ENCODE measurements around the gene ELF1.
"Not testable (repeated sequence)": the region's sequence is repeated elsewhere in the genome, so short reads cannot be mapped to it uniquely, and the experiment has no call there.

ELF1 gene

DNA sequence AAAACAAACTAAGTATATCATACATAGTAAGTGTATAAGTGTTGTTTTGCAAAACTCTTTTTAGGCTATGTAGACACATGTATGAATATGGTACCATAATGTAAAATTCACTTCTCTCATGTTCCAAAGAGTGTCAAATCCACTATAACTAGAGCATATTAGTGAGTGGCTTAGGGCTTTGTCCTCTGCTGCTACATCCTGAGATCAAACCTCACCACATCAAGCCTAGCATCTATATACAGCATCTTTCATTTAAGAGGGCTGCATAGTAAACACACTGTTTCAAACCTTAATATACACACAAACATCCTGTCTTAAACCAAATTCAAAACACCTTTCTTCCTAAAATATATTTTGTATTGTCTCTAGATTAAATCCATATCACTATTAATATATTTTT, 38.7 kb downstream of the ELF1 start:
- TF ChIP-seq, protein P1, sequence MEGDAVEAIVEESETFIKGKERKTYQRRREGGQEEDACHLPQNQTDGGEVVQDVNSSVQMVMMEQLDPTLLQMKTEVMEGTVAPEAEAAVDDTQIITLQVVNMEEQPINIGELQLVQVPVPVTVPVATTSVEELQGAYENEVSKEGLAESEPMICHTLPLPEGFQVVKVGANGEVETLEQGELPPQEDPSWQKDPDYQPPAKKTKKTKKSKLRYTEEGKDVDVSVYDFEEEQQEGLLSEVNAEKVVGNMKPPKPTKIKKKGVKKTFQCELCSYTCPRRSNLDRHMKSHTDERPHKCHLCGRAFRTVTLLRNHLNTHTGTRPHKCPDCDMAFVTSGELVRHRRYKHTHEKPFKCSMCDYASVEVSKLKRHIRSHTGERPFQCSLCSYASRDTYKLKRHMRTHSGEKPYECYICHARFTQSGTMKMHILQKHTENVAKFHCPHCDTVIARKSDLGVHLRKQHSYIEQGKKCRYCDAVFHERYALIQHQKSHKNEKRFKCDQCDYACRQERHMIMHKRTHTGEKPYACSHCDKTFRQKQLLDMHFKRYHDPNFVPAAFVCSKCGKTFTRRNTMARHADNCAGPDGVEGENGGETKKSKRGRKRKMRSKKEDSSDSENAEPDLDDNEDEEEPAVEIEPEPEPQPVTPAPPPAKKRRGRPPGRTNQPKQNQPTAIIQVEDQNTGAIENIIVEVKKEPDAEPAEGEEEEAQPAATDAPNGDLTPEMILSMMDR (conservative IDR thresholded peaks at IDR 0.05; ENCODE audit: low read depth, low read length) = no peak
- H3K4me3 ChIP-seq (ENCODE audit: low read length) = no peak overlapping the region
- no peak for DNase-seq (ENCODE audit: low read depth)

DNA sequence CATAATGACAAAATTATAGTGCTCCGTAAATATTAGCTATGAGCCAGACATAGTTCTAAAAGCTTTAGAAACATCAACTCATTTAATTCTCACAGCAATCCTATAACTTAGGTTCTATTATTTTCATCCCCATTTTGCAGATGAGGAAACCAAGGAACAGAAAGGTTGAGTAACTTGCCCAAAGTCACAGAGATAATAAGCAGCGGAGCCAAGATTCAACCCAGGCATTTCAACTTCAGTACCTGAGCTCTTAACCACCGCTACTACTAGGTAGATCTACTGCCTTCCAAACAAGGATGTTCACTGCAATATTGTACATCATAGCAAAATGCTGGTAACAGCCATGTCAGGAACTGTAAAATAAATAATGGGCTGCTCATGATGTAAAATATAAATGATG, 39.9 kb downstream of the ELF1 start:
- DNase-seq (ENCODE audit: low read depth) = no peak
- TF ChIP-seq, protein P1 (conservative IDR thresholded peaks at IDR 0.05; ENCODE audit: low read depth, low read length) = no peak
- no peak overlapping the region for H3K4me3 ChIP-seq (ENCODE audit: low read length)

DNA sequence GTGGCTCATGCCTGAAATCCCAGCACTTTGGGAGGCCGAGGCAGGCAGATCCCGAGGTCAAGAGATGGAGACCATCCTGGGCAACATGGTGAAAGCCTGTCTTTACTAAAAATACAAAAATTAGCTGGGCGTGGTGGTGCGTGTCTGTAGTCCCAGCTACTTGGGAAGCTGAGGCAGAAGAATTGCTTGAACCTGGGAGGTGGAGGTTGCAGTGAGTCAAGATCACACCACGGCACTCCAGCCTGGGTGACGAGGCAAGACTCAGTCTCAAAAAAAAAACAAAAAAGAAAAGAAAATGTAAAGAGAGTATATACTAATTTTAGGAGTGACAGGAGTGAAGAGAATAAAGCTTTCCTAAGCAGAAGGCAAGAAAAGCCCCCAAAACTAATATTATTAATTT, 41.0 kb downstream of the ELF1 start:
- H3K4me3 ChIP-seq (ENCODE audit: low read length); DNase-seq (ENCODE audit: low read depth): not testable (repeated sequence)

DNA sequence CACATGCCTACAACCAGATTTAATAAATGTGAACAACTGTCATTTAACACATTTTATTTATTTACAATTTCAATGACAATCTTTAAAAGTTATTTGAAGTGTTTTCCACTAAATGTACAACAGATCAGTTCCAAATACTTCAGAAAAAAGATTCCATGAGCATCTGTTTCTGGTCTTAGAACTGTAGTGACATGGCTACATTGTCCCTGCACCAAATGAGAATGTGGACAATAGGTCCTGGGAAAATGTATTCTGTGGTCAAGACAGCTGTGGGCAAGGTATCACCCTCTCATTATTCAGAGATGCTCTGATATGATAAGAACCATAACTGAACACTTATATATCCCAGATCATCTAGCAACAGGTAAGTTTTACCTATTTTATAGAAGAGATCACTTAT, 43.7 kb downstream of the ELF1 start:
- H3K4me3 ChIP-seq (ENCODE audit: low read length) = no peak overlapping the region

DNA sequence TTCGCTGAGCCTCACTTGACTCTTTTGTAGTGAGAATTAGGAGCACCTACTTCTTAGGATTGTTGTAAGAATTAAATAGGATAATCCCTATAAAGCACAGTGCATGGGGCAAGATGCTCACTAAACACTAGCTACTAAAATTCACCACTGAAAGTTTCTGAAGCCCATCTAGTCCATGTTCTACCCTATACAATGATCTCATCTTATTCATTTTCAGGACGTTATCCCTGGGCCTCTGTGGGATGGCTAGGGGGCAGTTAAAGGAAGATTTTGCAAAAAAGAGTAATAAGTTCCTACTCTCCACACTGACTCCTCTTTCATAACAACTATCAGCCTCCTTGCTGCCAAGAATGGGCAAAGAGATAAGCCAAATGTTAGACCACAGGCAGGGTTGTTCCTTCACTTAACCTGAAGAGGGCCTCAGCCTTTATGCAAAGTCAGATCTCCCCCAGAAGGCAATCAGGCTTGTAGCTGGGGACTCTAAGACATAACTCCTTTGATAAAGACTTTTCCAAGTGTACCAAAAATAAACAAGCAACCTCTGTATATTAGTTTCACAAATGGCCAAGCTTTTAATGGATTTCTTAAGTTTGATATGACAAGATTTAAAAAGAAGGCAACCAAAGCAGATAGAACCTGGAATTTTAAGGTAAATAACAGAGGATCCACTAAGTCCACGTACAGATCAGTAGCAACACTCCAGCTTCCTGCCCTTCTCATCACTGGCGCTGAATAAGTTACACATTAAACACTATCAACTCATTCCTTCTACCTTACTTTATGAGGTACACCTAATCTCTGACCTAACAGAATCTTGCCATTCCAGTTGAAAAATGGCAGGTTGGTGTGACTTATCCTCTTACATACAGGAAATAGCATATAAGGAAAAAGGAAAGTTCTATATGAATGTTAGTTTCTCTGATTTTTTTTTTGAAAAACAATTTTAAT, 44.4 kb downstream of the ELF1 start:
- no peak for DNase-seq (ENCODE audit: low read depth)
- TF ChIP-seq, protein P1 (conservative IDR thresholded peaks at IDR 0.05; ENCODE audit: low read depth, low read length) = peak; percentile 59

More for the DNA sequence above, 43.7 kb downstream of the ELF1 start:
- TF ChIP-seq, protein P1 (conservative IDR thresholded peaks at IDR 0.05; ENCODE audit: low read depth, low read length) = no peak
- DNase-seq (ENCODE audit: low read depth) = no peak

DNA sequence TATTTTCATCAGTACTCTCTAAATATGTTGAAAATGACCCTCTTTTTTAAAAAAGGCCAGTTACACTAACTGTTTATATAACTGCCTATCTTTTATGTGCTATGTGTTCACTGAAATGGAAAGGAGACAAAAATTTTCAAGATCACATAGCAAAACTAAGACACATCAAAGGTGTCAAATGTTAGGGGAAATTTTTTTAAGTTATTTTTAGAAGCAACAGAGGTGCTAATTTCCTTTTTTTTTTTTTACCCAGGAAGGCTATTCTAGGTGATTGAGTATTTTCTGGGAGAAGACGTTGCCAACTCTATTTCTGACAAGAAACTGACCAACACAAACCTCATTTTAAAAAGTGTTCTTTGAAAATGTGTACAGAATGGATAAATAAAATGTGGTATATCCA, 45.7 kb downstream of the ELF1 start:
- DNase-seq (ENCODE audit: low read depth) = no peak
- no peak overlapping the region for H3K4me3 ChIP-seq (ENCODE audit: low read length)
- TF ChIP-seq, protein P1 (conservative IDR thresholded peaks at IDR 0.05; ENCODE audit: low read depth, low read length) = no peak

More for the DNA sequence above, 44.4 kb downstream of the ELF1 start:
- no peak overlapping the region for H3K4me3 ChIP-seq (ENCODE audit: low read length)

DNA sequence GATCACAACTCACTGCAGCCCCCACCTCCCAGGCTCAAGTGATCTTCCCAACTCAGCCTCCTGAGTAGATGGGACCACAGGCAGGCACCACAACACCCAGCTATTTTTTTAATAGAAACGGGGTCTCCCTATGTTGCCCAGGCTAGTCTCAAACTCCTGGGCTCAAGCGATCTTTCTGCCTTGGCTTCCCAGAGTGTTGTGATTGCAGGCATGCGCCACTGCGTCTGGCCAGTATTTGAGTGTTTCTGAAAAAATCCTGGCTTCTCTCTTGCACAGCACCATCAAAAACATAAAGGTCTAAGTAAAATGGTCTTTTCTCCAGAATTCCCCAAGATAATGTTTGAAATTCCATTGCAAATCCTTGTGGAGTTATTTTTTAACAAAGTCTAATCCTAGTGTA, 47.8 kb downstream of the ELF1 start:
- no peak for DNase-seq (ENCODE audit: low read depth)
- no peak overlapping the region for H3K4me3 ChIP-seq (ENCODE audit: low read length)
- TF ChIP-seq, protein P1 (conservative IDR thresholded peaks at IDR 0.05; ENCODE audit: low read depth, low read length) = no peak

Measured in retinal pigment epithelial cell (primary cell).